Measurements from ENCODE around the gene SYT1. TPM values are rescaled to one million over a fixed set of nuclear protein-coding genes. Genes with fewer than 3 reads are reported as not detected.

The SYT1 gene
- total RNA-seq, 1 donor from 2014 or later, result 0.17 TPM

GRCh38 chr12:79301181-79301580, 436.6 kb downstream of the SYT1 start:
- intact Hi-C loops (cut with micrococcal nuclease), result no loop called here
- ATAC-seq, result no peak
- DNase-seq, result no peak

GRCh38 chr12:79302162-79302814, 437.7 kb downstream of the SYT1 start:
- intact Hi-C loops (cut with micrococcal nuclease), result no loop called here
- ATAC-seq, result no peak

GRCh38 chr12:79307340-79307739, 442.8 kb downstream of the SYT1 start:
- intact Hi-C loops (cut with micrococcal nuclease), result no loop called here
- ATAC-seq (no peak), DNase-seq (no peak)

More at GRCh38 chr12:79302162-79302814, 437.7 kb downstream of the SYT1 start:
- DNase-seq, result no peak

- intact Hi-C loops (cut with micrococcal nuclease), result no loop called here
- ATAC-seq, result no peak
- no peak for DNase-seq
Measured at GRCh38 chr12:79309039-79309438, 444.5 kb downstream of the SYT1 start.

- intact Hi-C loops (cut with micrococcal nuclease), result no loop called here
Measured at GRCh38 chr12:79317179-79317847, 452.7 kb downstream of the SYT1 start.

GRCh38 chr12:79322905-79323304, 458.3 kb downstream of the SYT1 start:
- intact Hi-C loops (cut with micrococcal nuclease), result no loop called here
- ATAC-seq, result no peak

More at GRCh38 chr12:79317179-79317847, 452.7 kb downstream of the SYT1 start:
- DNase-seq (no peak), ATAC-seq (no peak)

GRCh38 chr12:79324571-79324970, 460.0 kb downstream of the SYT1 start:
- DNase-seq (no peak), ATAC-seq (no peak)
- intact Hi-C loops (cut with micrococcal nuclease), result no loop called here

More at GRCh38 chr12:79322905-79323304, 458.3 kb downstream of the SYT1 start:
- DNase-seq, result no peak

GRCh38 chr12:79326222-79326621, 461.6 kb downstream of the SYT1 start:
- DNase-seq (no peak), ATAC-seq (no peak)
- intact Hi-C loops (cut with micrococcal nuclease), result no loop called here

GRCh38 chr12:79326663-79327062, 462.1 kb downstream of the SYT1 start:
- intact Hi-C loops (cut with micrococcal nuclease), result no loop called here
- ATAC-seq (no peak), DNase-seq (no peak)

GRCh38 chr12:79327465-79327864, 462.9 kb downstream of the SYT1 start:
- ATAC-seq (no peak), DNase-seq (no peak)
- intact Hi-C loops (cut with micrococcal nuclease), result no loop called here

GRCh38 chr12:79329933-79330332, 465.4 kb downstream of the SYT1 start:
- intact Hi-C loops (cut with micrococcal nuclease), result no loop called here
- no peak for ATAC-seq

GRCh38 chr12:79331870-79332269, 467.3 kb downstream of the SYT1 start:
- no peak for ATAC-seq
- intact Hi-C loops (cut with micrococcal nuclease), result no loop called here
- no peak for DNase-seq

More at GRCh38 chr12:79329933-79330332, 465.4 kb downstream of the SYT1 start:
- DNase-seq, result no peak

GRCh38 chr12:79333144-79333543, 468.6 kb downstream of the SYT1 start:
- no peak for DNase-seq
- intact Hi-C loops (cut with micrococcal nuclease), result no loop called here
- no peak for ATAC-seq

- intact Hi-C loops (cut with micrococcal nuclease), result no loop called here
- ATAC-seq (no peak), DNase-seq (no peak)
Measured at GRCh38 chr12:79337662-79338290, 473.2 kb downstream of the SYT1 start.

GRCh38 chr12:79344855-79345847, 480.6 kb downstream of the SYT1 start:
- no peak for DNase-seq

GRCh38 chr12:79347866-79348265, 483.3 kb downstream of the SYT1 start:
- no peak for ATAC-seq
- intact Hi-C loops (cut with micrococcal nuclease), result no loop called here
- DNase-seq, result no peak

More at GRCh38 chr12:79344855-79345847, 480.6 kb downstream of the SYT1 start:
- intact Hi-C loops (cut with micrococcal nuclease), result no loop called here
- no peak for ATAC-seq

GRCh38 chr12:79351251-79351650, 486.7 kb downstream of the SYT1 start:
- ATAC-seq (no peak), DNase-seq (no peak)
- intact Hi-C loops (cut with micrococcal nuclease), result no loop called here

GRCh38 chr12:79356216-79356615, 491.6 kb downstream of the SYT1 start:
- intact Hi-C loops (cut with micrococcal nuclease), result no loop called here
- DNase-seq (no peak), ATAC-seq (no peak)

- ATAC-seq (no peak), DNase-seq (no peak)
- intact Hi-C loops (cut with micrococcal nuclease), result no loop called here
Measured at GRCh38 chr12:79357048-79357447, 492.5 kb downstream of the SYT1 start.
